ENCODE results near the gene E2F7.
"Not testable (repeated sequence)": the region's sequence is repeated elsewhere in the genome, so short reads cannot be mapped to it uniquely, and the experiment has no call there.

E2F7 gene, protein sequence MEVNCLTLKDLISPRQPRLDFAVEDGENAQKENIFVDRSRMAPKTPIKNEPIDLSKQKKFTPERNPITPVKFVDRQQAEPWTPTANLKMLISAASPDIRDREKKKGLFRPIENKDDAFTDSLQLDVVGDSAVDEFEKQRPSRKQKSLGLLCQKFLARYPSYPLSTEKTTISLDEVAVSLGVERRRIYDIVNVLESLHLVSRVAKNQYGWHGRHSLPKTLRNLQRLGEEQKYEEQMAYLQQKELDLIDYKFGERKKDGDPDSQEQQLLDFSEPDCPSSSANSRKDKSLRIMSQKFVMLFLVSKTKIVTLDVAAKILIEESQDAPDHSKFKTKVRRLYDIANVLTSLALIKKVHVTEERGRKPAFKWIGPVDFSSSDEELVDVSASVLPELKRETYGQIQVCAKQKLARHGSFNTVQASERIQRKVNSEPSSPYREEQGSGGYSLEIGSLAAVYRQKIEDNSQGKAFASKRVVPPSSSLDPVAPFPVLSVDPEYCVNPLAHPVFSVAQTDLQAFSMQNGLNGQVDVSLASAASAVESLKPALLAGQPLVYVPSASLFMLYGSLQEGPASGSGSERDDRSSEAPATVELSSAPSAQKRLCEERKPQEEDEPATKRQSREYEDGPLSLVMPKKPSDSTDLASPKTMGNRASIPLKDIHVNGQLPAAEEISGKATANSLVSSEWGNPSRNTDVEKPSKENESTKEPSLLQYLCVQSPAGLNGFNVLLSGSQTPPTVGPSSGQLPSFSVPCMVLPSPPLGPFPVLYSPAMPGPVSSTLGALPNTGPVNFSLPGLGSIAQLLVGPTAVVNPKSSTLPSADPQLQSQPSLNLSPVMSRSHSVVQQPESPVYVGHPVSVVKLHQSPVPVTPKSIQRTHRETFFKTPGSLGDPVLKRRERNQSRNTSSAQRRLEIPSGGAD

DNA sequence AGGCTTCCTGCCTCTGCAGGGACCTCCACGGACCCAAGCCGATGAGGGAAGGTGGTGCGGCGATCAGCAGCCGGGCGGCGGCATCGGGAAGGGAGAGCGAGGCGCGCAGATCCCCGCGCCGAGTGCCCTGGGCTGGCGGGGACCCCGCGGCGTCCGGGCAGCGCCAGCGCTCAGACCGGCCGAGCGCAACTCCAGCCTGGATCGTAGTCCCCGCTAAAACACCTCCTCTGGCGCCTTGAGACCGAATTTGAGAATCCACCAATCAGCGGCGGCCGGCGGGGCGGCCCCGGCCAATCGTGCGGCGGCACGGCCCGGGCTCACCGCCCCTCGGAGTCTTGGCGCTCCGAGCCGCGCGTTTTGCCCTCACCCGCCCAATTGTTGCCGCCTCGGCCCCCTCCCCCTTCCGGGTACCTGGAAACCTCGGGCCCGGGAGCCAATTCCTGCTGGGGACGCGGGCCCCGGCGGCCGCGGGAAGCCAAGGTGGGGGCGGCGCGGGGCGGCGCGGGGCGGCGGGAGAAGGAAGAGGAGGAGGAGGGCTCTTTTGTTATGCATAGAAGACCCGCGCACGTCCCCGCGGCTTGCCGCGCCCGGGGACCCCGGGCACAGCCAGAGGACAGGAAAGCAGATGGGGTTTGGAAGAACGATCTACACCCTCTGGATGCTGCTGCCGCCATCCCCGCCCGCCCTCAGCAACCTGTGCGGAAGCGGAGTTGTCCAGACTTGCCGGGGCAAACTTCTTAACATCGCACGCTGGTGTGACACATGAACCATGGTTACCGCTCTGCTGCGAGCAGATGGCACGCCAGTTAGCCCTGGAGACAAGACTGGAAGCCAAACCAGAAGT lies at the start of gene E2F7:
TSS of gene E2F7 (minus strand) at position 209 of the 844 bp plus-strand sequence. CDS start 934 bp downstream, outside the sequence.
- peaks cover 4% of the 10 kb centered on the region; the same call in 1 of the 2 replicates for H3K4me1 ChIP-seq (ENCODE audit: insufficient read depth, low read length)
- H3K9ac ChIP-seq (ENCODE audit: low read depth, low read length) = peak within 1 kb of the TSS; percentile 93
- no peaks in the 10 kb centered on the region for H3K9me3 ChIP-seq (ENCODE audit: control insufficient read depth, insufficient read depth, low read length)
- peaks cover 11% of the 10 kb centered on the region; the same call in 1 of the 2 replicates for H3K36me3 ChIP-seq (ENCODE audit: insufficient read depth, low read length)

DNA sequence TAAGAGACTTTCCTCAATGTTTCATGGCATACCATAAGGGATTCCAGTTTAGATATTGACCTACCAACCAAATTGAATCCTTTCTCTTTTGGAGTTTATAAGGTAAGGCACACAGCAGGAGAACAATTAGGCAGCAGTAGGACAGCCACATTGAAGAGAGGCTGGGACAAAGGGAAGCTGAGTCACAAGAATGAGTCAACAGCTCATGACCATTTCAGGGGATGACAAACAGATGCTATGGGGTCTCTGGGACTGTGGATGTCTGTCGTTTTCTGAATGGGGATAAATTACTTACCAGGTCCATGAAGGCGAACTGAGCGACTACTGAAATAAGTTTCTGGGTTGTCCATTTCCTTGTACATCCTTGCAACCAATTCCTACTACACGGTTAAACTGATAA lies 48.6 kb upstream of the E2F7 start:
- no peaks in the 10 kb centered on the region; the same call in 1 of the 2 replicates for H3K4me1 ChIP-seq (ENCODE audit: insufficient read depth, low read length)
- H3K36me3 ChIP-seq (ENCODE audit: insufficient read depth, low read length) = no peaks in the 10 kb centered on the region
- 0 out of 2 replicates have a peak, but pooled peaks cover 4% of the 10 kb centered on the region for H3K9me3 ChIP-seq (ENCODE audit: control insufficient read depth, insufficient read depth, low read length)
- no peak overlapping the region for H3K9ac ChIP-seq (ENCODE audit: low read depth, low read length)

DNA sequence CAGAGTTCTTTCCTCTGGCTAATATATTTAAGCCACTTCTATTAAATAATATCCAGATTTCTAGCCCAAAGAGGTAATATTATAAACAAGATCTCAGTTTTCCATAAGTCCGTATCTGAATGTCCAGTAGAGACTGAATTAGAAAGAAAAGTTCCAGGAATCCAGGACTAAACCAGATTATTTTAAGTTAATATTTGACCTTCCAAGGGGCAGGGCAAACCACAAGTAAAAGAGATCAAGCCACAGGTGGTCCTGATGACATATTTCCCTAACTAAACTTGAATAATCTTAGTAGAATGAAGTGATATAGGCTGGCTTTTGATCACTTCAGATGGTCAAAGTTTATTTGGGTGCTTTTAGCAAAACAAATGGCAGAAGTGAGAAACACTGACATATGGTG lies 43.3 kb upstream of the E2F7 start:
- H3K9me3 ChIP-seq (ENCODE audit: control insufficient read depth, insufficient read depth, low read length) = 0 out of 2 replicates have a peak, but pooled peaks cover 4% of the 10 kb centered on the region
- no peak overlapping the region for H3K9ac ChIP-seq (ENCODE audit: low read depth, low read length)
- no peaks in the 10 kb centered on the region for H3K4me1 ChIP-seq (ENCODE audit: insufficient read depth, low read length)
- H3K36me3 ChIP-seq (ENCODE audit: insufficient read depth, low read length) = no peaks in the 10 kb centered on the region

DNA sequence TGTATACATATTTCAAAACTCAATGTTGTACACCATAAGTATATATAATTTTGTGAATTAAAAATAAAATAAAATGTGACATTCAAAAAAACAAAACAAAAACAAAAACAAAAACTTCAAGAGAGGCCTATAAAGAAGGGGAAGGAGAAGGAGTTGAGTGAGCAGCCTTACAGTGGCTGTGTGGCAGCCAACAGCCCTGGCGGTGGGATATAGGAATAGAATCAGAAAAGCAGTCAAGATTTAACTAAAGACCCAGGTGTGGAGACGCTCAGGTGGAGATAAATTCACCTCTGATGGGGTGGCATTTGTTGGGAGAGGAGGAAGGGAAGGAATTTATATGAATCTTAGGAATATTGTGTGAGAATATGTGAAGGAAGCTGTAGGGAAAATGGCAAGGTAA lies 41.8 kb upstream of the E2F7 start:
- Histone ChIP-seq H3K9ac (ENCODE audit: low read depth, low read length) (no peak overlapping the region), H3K4me1 (ENCODE audit: insufficient read depth, low read length) (no peaks in the 10 kb centered on the region), H3K36me3 (ENCODE audit: insufficient read depth, low read length) (no peaks in the 10 kb centered on the region), H3K9me3 (ENCODE audit: control insufficient read depth, insufficient read depth, low read length) (0 out of 2 replicates have a peak, but pooled peaks cover 4% of the 10 kb centered on the region)

DNA sequence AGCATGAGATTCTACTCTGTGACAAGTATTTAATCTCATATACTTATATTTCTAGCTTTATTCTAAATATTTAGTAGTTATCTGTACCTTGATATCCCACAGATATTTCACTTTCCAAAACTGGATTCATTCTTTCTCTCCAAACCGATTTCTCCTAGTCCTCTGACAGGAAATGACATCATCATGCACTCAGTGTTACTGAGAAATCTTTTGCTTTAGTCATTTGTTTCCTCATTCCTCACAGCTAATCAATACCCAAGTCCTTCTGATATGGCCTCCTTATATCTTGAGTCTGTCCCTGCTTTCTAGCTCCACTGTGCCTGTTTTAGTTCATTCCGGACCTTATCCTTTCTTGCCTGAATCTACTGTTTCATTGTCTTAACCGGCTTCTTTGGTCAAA lies 39.4 kb upstream of the E2F7 start:
- no peak overlapping the region for H3K9ac ChIP-seq (ENCODE audit: low read depth, low read length)
- H3K36me3 ChIP-seq (ENCODE audit: insufficient read depth, low read length) = no peaks in the 10 kb centered on the region
- H3K9me3 ChIP-seq (ENCODE audit: control insufficient read depth, insufficient read depth, low read length) = no peaks in the 10 kb centered on the region
- H3K4me1 ChIP-seq (ENCODE audit: insufficient read depth, low read length) = no peaks in the 10 kb centered on the region

DNA sequence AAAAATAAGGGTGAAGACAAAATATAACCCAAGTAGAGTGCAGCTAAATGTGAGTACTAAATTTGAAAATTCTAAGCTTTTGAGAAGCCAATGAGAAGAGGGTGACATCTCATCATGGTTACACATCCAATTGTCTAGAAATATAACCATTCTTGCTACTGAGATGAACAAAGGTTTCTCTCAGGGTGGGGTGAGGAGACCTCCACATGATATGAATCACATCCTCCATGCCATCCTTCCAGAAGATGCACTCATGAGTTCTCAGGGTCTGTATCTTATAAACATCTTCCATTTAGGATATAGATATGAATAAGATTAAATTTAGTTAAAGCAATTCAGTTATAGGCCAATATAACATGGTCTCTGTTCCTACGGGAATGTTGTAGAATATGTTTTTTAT lies 38.9 kb upstream of the E2F7 start:
- no peaks in the 10 kb centered on the region for H3K36me3 ChIP-seq (ENCODE audit: insufficient read depth, low read length)
- no peaks in the 10 kb centered on the region for H3K9me3 ChIP-seq (ENCODE audit: control insufficient read depth, insufficient read depth, low read length)
- H3K4me1 ChIP-seq (ENCODE audit: insufficient read depth, low read length) = no peaks in the 10 kb centered on the region
- H3K9ac ChIP-seq (ENCODE audit: low read depth, low read length) = no peak overlapping the region

DNA sequence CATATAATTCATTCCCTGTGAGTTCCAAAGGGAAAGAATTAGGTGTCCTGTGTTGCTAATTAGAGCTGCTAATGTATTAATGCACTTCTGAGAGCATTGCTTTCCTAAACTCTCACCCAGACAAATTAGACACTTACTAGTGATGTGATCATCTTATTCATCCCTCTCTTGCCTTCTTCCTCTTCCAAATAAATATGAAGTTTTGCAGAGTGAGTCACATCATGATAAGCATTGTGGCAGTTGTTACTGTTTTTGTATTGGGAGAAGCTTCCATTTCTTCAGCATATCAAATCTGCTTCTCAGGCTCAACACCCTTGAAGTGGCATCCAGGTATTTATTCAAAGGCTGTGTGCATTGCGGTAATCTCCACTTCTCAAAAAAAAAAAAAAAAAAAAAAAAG lies 37.3 kb upstream of the E2F7 start:
- no peaks in the 10 kb centered on the region for H3K36me3 ChIP-seq (ENCODE audit: insufficient read depth, low read length)
- H3K9ac ChIP-seq (ENCODE audit: low read depth, low read length) = no peak overlapping the region
- H3K9me3 ChIP-seq (ENCODE audit: control insufficient read depth, insufficient read depth, low read length) = no peaks in the 10 kb centered on the region
- no peaks in the 10 kb centered on the region for H3K4me1 ChIP-seq (ENCODE audit: insufficient read depth, low read length)

DNA sequence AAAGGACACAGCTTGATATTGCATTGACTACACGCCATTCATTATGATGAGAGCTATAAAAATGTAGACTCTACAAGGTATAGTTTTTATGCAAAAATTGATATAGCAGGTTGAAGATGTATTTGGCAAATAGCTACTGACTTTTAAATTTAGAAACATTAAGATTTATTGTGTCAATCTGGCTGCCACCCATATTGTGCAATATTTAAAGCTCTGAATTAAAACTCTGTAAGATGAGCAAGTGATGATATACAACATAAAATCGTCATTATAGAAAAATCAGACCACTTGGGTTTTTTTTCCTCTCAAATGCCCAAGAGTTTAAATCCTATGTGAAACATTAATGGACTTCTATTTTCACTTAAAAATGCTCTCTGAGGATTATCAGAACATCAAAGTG lies 36.8 kb upstream of the E2F7 start:
- Histone ChIP-seq H3K36me3 (ENCODE audit: insufficient read depth, low read length) (no peaks in the 10 kb centered on the region), H3K9me3 (ENCODE audit: control insufficient read depth, insufficient read depth, low read length) (no peaks in the 10 kb centered on the region), H3K9ac (ENCODE audit: low read depth, low read length) (no peak overlapping the region), H3K4me1 (ENCODE audit: insufficient read depth, low read length) (no peaks in the 10 kb centered on the region)

DNA sequence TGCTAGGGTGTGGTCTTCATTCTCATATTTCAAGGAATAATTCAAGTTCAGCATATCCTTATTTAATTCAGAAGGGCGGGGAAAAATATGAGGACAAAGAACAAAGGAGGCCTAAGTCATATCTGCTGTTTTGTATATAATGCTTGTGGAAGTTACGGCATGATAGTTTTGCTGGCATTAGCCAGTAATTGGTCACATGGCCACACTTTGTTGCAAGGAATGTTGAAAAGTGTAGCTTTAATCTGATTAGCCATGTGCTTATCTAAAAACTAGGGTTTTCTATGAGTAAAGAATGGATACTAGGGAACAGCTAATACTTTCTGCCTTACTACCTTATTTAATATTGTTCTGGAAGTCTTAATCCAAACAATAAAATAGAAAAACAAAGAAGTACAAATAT lies 34.4 kb upstream of the E2F7 start:
- Histone ChIP-seq H3K4me1 (ENCODE audit: insufficient read depth, low read length) (no peaks in the 10 kb centered on the region), H3K36me3 (ENCODE audit: insufficient read depth, low read length) (no peaks in the 10 kb centered on the region), H3K9ac (ENCODE audit: low read depth, low read length) (no peak overlapping the region), H3K9me3 (ENCODE audit: control insufficient read depth, insufficient read depth, low read length) (no peaks in the 10 kb centered on the region)

DNA sequence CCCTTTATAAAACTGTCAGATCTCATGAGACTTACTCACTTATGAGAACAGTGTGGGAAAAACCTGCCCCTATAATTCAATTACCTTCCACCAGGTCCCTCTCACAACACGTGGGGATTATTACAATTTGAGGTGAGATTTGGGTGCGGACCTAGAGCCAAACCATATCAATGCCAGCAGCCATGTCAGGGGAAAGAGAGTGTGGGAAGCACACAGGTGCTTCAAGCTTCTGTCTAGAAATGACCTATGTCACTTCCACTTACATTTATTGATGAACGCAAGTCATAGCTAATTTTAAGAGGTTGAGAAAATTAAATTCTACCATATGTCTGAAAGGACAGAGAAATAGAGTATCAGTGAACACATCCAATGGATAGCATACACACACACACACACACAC lies 32.5 kb upstream of the E2F7 start:
- H3K9me3 ChIP-seq (ENCODE audit: control insufficient read depth, insufficient read depth, low read length) = no peaks in the 10 kb centered on the region
- no peak overlapping the region for H3K9ac ChIP-seq (ENCODE audit: low read depth, low read length)
- no peaks in the 10 kb centered on the region for H3K36me3 ChIP-seq (ENCODE audit: insufficient read depth, low read length)
- no peaks in the 10 kb centered on the region for H3K4me1 ChIP-seq (ENCODE audit: insufficient read depth, low read length)

DNA sequence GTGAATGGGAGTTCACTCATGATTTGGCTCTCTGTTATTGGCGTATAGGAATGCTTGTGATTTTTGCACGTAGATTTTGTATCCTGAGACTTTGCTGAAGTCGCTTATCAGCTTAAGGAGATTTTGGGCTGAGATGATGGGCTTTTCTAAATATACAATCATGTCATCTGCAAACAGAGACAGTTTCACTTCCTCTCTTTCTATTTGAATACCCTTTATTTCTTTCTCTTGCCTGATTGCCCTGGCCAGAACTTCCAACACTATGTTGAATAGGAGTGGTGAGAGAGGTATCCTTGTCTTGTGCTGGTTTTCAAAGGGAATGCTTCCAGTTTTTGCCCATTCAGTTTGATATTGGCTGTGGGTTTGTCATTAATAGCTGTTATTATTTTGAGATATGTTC lies 26.9 kb upstream of the E2F7 start:
- not testable (repeated sequence) for H3K9me3 ChIP-seq (ENCODE audit: control insufficient read depth, insufficient read depth, low read length); H3K36me3 ChIP-seq (ENCODE audit: insufficient read depth, low read length); H3K9ac ChIP-seq (ENCODE audit: low read depth, low read length); H3K4me1 ChIP-seq (ENCODE audit: insufficient read depth, low read length)

DNA sequence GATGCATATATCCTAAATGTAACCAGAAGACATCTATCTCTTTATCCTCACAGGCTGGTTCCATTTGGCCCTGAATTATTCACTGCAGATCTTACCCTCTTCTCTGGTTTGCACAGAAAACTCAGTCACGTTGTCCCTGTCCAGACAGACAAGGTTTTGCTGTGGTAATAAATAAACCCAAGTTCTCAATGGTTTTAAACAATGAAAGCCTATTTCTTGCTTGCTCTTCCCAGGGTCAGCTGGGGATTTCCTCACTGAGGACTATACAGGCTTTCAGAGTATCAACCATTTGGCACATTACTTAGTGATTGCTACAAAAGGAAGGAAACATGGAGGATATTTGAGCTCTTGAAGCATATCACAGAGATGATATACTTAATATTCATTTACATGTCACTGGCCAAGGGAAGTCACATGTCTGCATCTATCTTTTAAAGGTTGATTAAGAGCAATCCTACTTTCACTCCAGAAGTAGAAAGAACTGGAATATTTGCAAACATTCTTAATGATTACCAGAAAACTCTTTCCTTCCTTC lies 24.4 kb upstream of the E2F7 start:
- Histone ChIP-seq H3K9ac (ENCODE audit: low read depth, low read length) (no peak overlapping the region), H3K36me3 (ENCODE audit: insufficient read depth, low read length) (no peaks in the 10 kb centered on the region), H3K9me3 (ENCODE audit: control insufficient read depth, insufficient read depth, low read length) (no peaks in the 10 kb centered on the region), H3K4me1 (ENCODE audit: insufficient read depth, low read length) (0 out of 2 replicates have a peak, but pooled peaks cover 3% of the 10 kb centered on the region)

DNA sequence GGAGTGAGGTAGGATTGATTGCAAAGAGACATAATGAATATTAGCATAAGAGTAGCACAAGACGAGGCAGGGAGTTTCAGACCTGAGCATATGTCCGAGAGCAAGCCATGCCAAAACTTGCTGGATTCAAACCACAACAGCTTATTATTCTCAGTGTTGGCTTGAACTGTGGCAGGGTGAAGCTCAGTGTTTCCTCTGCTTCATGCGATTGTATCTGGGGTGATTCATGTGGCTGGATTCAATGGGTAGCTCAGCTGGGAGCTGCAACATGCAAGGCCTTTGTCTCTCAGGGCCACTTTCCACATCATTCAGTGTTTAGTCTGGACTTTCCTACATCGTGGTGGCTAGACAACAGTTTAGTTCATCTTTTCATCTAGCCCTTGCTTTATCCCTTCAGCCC lies 22.1 kb upstream of the E2F7 start:
- H3K36me3 ChIP-seq (ENCODE audit: insufficient read depth, low read length) = no peaks in the 10 kb centered on the region
- no peak overlapping the region for H3K9ac ChIP-seq (ENCODE audit: low read depth, low read length)
- no peaks in the 10 kb centered on the region for H3K9me3 ChIP-seq (ENCODE audit: control insufficient read depth, insufficient read depth, low read length)
- H3K4me1 ChIP-seq (ENCODE audit: insufficient read depth, low read length) = 0 out of 2 replicates have a peak, but pooled peaks cover 3% of the 10 kb centered on the region

DNA sequence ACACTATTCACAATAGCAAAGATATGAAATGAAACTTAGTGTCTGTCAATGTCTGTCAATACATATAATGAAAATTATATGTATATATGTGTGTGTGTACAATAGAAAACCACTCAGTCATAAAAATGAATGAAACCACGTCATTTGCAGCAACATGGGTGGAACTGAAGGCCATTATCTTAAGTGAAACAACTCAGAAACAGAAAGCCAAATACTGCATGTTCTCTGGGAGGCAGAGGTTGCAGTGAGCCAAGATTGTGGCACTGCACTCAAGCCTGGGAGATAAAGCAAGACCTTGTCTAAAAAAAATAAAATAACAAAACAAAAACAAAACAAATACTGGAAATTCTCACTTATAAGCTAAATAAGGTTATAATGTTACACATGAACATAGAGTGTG lies 16.7 kb upstream of the E2F7 start:
- H3K9ac ChIP-seq (ENCODE audit: low read depth, low read length) = no peak overlapping the region
- H3K4me1 ChIP-seq (ENCODE audit: insufficient read depth, low read length) = no peaks in the 10 kb centered on the region
- H3K9me3 ChIP-seq (ENCODE audit: control insufficient read depth, insufficient read depth, low read length) = no peaks in the 10 kb centered on the region
- H3K36me3 ChIP-seq (ENCODE audit: insufficient read depth, low read length) = no peaks in the 10 kb centered on the region
